HG03457 (cell line): ENCODE data around the gene PLA2G4F.

Experiments
- ATAC-seq: cut with Tn5 transposase; IDR thresholded peaks from one replicate; pipeline ENCODE4 v1.9.1; 2021; ENCODE audit warnings: moderate number of reproducible peaks; ENCODE audit not compliant: unreplicated experiment

Gene PLA2G4F

GRCh38 chr15:42149493-42150218 is 6.8 kb downstream of the PLA2G4F start:
- ATAC-seq: no peak

GRCh38 chr15:42148808-42149492 is 7.5 kb downstream of the PLA2G4F start:
- ATAC-seq: no peak

GRCh38 chr15:42147431-42147735 is 9.1 kb downstream of the PLA2G4F start:
- no peak for ATAC-seq

- ATAC-seq: no peak
Observed at GRCh38 chr15:42146551-42147430, 9.6 kb downstream of the PLA2G4F start.

DNA sequence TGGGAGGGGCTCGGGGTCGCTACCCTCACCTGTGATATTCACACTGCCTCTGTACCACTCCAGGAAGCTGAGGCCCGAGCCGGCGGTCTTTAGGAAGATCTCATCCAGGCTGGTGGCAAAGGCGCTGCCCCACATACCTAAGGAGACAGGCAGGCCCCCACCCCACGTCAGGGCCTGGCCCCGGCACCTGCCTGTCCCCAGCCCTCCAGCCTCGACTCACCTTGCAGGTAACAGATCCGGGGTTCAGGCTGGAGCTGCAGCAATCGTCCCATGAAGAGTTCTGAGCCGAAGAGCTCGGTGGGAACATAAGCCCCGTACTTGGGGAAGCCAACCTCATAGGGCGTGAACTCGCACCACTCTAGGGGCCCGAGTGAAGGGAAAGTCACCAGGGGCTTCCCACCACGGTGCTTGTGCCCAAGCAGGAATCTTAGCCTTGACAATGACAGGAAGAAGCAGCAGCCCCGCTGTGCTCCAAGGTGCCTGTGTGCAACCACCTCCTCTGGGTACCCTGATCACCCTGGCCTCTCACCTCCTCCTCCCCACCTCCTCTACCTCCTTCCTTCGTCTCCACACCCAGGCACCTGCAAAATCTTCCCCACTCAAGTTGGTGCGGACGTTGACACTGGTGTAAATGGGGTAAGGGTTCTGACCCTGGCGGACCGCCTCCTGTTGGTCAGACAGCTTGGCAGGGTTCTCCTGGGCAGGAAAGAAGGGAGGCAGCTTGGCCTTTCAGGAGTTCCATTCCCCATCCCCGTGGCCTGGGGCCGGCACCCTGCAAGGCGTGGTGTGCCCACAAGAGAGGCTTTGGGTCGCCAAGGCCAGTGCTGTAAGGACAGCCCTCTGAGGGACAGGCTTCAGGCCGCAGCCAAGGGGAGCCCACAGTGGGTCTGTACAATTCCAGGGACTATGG is 10.6 kb downstream of the PLA2G4F start:
- ATAC-seq: no peak

DNA sequence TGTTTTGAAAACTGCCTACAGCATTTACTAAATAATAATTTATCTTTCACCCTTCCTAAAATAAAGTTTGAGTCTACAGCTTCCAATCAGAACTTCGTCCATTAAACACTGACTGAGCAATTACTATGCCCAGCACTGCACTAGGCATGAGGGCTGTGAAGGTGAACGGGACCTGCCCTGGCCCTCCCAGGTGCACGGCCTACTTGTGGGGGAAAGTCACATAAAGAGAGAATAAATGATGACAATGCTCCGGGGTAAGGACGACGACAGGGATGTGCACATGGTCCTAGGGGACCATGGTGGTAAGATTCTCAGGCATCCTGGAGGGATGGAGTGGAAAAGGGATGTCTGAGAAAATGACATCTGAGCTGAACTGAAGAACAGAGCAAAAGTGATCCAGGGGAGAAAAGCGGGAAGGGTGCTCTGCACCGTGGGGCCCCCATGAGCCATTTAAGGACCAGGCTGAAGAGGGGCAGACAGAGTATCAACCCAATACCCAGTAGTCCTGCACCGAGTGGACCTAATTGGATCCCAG is 11.5 kb downstream of the PLA2G4F start:
- no peak for ATAC-seq

DNA sequence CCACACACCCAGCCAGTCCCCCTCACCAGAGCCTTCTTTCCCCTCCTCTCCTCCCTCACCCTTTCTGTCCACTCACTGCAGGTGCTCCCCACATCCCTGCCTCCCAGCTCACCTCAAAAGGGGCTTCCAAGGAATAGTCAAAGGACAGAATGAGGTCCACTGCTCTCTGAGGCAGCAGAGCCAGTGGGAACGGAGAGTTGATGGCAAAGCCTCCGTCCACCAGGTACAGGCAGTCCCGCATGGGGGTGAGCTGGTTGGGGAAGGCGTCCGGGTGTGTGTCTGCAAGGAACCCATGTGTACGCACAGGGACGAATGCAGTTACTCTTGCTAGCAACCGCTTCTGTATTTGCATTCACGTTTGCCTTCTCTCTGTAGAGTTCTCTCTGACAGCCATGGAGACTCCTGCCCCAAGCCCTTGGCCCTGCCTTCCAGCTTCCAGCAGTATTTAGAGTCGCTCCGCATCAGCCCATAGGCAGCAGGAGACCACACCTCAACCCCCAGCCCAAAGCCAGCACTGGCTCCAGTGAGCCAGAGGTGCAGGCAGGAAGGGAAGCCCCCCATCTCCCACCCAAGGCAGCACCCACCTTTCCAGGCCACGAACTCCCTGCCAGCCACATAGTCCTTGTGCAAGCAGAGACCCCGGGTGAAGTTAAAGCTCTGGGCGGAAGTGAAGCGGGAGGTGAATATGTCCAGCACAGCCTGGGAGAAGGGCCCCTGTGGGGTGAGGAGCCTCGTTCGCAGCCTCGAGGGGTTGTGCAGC is 12.4 kb downstream of the PLA2G4F start:
- no peak for ATAC-seq

DNA sequence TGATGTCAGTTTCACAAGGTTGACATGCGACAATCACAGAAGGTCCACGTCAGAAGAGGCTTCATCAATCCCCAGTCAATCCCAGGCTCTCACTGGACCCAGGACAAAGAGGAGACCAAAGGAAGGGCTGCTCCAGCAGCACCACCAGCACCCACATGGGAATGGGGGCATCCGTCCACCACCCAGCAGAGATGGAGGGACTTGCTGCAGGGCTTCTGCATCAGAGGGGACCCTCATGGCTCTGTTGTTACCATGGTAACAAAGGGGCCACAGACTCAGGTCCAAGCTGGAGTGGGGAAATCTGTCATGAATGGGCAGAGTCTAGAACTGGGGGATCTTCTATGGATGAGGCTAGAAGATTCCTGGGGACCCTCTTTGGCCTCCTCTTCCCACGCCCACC is 13.1 kb downstream of the PLA2G4F start:
- no peak for ATAC-seq

DNA sequence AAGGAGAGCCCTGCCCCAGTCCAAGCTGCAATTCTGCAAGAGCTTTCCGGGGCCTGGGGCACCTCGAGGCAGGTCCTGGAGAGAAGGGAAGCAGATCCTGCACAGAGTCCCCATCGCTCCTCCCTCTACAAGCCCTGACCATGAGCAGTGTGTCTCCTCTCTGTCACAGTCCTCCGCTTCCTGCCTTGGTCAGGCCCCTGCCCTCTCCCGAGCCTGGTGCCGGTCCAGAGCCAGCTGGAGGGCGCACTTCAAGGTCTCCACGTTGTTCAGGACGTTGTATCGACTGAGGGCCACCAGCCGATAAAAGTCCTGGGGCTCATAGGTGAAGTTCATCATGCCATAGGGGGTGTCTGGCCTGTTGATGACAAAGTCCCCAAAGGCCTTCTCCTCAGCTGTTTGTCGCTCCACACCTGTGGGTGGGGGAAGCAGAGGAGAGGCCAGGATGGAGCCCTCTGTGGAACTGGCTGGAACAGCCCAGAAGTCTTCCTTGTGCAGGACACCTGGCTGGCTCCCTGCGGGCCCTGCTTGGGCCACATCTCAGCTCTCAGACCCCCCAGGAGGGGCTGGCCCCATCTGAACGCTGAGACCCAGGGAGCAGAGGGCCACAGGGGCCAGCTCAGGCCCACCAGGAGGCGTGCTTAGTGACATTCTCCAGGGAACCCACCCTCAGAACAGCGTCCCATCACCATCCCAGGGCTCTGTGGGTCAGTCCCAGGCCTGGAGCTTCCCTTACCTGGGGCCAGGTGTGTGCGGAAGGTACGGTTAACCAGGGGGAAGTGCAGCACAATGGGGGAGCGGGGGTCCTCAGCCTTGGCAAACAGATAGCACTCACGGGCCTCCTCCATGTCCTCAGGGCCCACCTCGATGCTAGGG is 14.4 kb downstream of the PLA2G4F start:
- no peak for ATAC-seq

DNA sequence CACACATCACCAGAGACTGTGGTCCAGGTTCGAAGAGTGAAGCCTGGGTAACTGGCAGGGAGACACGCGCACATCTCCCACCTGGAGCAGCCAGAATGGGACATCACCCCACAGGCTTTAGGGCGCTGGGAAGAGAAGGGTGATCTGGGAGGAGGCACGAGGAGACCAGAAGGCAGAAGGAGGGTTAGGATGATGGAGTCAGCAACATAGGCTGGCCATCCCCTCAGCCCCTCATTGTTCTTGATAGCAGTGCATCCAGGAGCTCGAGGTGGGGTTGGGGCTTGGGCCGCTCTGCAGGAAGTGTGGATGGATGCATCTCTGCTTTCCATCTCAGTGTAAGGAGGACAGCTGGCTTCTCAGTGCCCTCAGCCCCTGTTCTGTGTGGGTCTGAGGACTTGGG is 15.2 kb downstream of the PLA2G4F start:
- no peak for ATAC-seq

DNA sequence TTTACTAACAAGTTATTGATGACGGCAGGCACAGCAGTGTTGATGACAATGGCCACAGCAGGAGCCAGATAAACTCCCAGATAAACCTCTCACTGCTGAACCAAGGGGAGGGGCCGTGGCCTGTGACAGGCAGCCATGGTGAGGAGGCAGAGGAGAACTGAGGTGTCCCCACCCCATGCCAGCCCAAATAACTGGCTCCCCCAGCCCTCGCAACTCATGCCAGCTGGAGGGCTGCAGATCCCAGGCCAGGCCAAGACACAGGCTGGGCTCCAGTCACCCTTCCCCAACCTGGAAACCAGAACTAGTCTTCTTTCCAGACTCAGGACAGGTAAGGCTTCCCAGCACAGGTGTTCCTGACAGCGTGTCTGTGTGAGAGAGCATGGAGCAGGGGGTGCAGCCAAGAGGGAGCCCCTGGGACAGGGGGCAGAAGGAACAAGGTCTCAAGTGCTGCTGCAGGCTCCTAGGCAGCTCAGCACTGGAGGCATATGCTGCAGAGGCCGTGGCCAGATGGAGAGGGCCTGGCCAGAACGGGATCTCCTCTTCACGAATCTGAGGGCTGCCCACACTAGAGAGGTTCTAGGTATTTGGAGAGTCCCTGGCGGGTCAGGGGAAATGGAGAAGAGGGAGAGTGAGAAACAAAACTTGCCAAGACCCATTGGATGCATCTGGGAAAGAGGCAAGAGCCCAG is 15.9 kb downstream of the PLA2G4F start:
- ATAC-seq: no peak

DNA sequence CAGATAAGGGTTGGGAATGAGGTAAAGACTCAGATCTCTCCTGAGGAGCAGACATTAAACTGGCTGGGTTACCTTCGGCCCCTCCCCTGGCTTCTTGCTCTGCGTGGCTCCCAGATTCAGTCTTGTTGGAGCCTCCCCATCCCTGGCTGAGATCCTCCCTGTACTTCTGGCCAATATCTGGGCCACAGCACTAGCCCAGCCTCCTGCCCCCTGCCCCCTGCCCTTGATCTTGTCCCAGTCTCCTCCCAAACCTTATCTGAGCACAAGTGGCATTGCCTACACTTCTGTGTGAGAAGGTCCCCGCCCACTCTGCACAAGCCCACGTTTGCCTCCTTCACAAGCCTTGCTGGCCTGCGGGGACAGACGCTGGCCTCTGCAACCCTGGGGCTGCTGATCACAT is 16.8 kb downstream of the PLA2G4F start:
- ATAC-seq: no peak

- no peak for ATAC-seq
Observed at GRCh38 chr15:42138968-42139386, 17.5 kb downstream of the PLA2G4F start.

DNA sequence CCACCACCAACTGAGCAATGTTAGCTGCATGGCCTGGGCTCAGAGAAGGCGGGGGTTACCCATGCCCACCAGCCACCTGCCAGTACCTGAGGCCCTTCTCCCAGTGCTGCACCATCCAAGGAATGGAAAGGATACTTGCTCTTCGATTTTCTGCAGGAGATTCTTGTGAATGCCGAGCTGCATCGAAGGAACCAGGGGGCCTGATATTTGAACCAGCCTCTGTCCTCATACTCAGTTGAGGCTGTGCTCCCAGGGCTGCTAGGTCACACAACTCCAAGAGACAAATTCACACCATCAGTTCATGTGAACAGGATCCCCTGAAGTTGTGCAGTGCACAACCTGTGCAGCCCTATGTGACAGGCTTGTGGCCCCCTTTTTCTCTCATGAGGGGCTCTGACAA is 18.0 kb downstream of the PLA2G4F start:
- ATAC-seq: no peak

DNA sequence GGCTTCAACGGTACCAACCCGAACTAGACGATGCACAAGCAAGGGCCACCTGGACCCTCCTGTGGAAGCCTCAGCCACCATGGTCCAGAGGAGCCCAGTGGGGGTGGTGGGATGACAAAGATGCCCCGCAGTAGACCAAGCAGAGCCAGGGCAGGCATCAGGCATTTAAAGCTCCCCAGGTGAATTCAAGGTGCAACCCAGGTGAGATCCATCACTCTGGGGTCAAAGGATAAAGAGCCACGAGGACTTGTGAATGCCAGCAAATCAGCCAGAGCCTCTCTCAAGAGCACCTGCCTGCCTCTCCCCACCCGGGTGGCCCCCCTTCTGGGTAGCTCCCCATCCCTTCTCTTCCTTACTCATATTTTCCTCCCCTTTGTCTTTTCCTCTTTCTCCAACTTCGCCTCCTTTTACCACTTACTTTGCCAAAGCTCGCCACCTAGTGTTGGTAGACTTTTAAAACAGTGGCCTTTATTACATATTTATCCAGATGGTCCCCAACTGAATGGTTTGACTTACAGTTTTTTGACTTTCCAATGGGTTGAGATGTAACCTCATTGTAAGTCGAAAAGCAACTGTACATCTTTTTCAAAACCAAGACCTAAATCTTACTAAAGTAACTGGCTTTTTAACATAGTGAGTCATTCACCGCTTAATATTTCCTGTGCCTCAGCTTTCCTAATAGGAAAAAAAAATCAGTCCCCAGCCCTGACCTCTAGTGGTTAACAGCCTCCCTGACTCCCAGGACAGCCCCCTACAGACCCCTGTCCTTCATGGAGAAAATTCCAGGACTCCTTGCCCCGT is 18.8 kb downstream of the PLA2G4F start:
- ATAC-seq: no peak

DNA sequence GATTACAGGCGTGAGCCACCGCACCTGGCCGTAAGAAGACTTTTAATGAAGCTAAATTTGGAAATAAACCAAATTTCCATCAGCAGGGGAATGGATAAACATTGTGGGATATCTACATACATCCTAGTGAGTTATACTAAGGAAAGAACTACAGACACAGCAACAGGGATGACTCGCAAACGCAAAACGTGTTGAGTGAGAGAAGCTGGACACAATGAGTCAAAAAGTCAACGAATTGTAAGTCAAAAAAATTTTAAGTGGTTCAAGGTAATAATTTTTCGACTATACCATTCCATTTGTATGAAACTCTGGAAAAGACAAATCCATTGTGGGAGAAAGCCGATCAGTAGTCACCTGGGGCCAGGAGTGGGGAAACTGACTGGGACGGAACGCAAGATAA is 19.9 kb downstream of the PLA2G4F start:
- ATAC-seq: no peak

DNA sequence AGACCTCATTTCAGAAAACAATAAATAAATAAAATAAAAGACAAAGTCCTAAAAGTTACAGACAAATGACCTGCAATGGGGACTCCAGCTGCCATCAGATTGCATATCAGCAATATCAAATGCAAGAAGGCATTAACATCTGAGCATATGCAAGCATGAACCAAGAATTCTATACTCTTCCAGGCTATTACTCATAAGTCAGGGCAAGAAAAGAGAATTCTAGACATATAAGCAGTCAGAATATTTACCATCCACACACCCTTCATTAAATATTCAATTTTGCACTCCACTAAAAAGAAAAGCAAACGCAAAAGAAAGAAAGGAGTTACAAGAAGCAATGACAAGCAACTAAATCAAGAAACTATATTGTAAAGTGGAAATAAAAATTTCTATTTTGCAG is 21.1 kb downstream of the PLA2G4F start:
- ATAC-seq: no peak
